Measurements from ENCODE around the gene ANKRD11.

GRCh38 chr16:89458967-89459366, 31.4 kb downstream of the ANKRD11 start:
- TF ChIP-seq POLR2AphosphoS5 (IDR thresholded peaks at IDR 0.05; ENCODE audit: low read depth, low read length): no peak
- TF ChIP-seq TAF1 (IDR thresholded peaks at IDR 0.05; ENCODE audit: borderline replicate concordance, insufficient read depth, low read length): no peak
- TF ChIP-seq REST (IDR thresholded peaks at IDR 0.05; ENCODE audit: insufficient read depth in 1 of 2, low read depth in 2 of 2, low read length in 2 of 2): no peak
- no peak for TF ChIP-seq SIN3A (IDR thresholded peaks at IDR 0.05; ENCODE audit: borderline replicate concordance, insufficient read depth, low read length)
- TF ChIP-seq FOXP2 (optimal IDR thresholded peaks at IDR 0.05; ENCODE audit: borderline replicate concordance, extremely low read depth, extremely low read length, insufficient read depth): no peak
